Endothelial cell of umbilical vein (primary cell): ENCODE data around the gene GEMIN4. TPM values are rescaled to one million over a fixed set of nuclear protein-coding genes. Genes with fewer than 3 reads are reported as not detected.

ENCODE experiments used
- BruUV-seq: library from RNA; stranded (reverse); fragments of 400-500 nt; replicated peaks from 2 replicates; lab custom pipeline; 2021; lab: Mats Ljungman, UMichigan
- CTCF ChIA-PET: fragments of 300-600, 350-600 bp; sonication (Branson Sonifier 250); formaldehyde crosslinking; loops from one replicate; lab custom pipeline; 2021; ENCODE audit warnings: antibody characterized with exemption, inconsistent platforms; lab: Charles Lee
- POLR2A ChIA-PET: fragments of 300-600, 350-600 bp; sonication (Branson Sonifier 250); formaldehyde crosslinking; loops from one replicate; lab custom pipeline; 2021; ENCODE audit warnings: antibody characterized with exemption, inconsistent platforms; lab: Charles Lee
- DNase-seq: peaks from one replicate; pipeline ENCODE4 v3.0.0-alpha.2; 2011; ENCODE audit warnings: low read depth, low spot score
- FAIRE-seq: peaks from 2 replicates; lab custom pipeline; 2011; peaks lifted over from hg19 to GRCh38; lab: Jason Lieb, UNC
- H2AFZ ChIP-seq: 2 replicates; pipeline ENCODE4 v1.6.0; 2012; ENCODE audit warnings: low read depth, low read length, control low read depth, inconsistent platforms
- H3K27ac ChIP-seq: 2 replicates; pipeline ENCODE4 v1.5.1; 2011; ENCODE audit warnings: low read depth, mild to moderate bottlenecking, control low read depth, low read length, moderate library complexity; ENCODE audit not compliant: insufficient read depth
- H3K27me3 ChIP-seq, 2 experiments: 2 replicates each; pipeline versions ENCODE4 v1.6.0 to v1.6.1; 2011; ENCODE audit warnings: low read length in 2 of 2, mixed read lengths in 1 of 2; ENCODE audit not compliant: control insufficient read depth in 2 of 2, insufficient read depth in 2 of 2
- H3K36me3 ChIP-seq, 2 experiments: 2 replicates in 1 of 2; 3 replicates in 1 of 2; pipeline ENCODE4 v1.5.1; 2011; ENCODE audit warnings: low read length in 2 of 2, mild to moderate bottlenecking in 1 of 2, moderate library complexity in 1 of 2; ENCODE audit not compliant: control insufficient read depth in 2 of 2, insufficient read depth in 2 of 2; ENCODE audit errors: extremely low read depth in 1 of 2
- H3K4me1 ChIP-seq: 3 replicates; pipeline ENCODE4 v1.5.1; 2011; ENCODE audit warnings: mild to moderate bottlenecking, low read length; ENCODE audit not compliant: control insufficient read depth, insufficient read depth; ENCODE audit errors: extremely low read depth
- H3K4me2 ChIP-seq: 2 replicates; pipeline ENCODE4 v1.6.1; 2011; ENCODE audit warnings: low read length, control low read depth, mixed read lengths; ENCODE audit not compliant: insufficient read depth
- H3K4me3 ChIP-seq, 3 experiments: fragments of 200-600 bp in 1 of 3; sonication (generic), shearing (Covaris generic) in 1 of 3; replicated peaks in 1 of 3; 2 replicates each; pipeline ENCODE4 v1.5.1; 2011 to 2016; ENCODE audit warnings: control low read depth in 3 of 3, low read length in 3 of 3, mild to moderate bottlenecking in 2 of 3, inconsistent platforms in 1 of 3, low read depth in 1 of 3, moderate library complexity in 1 of 3; ENCODE audit not compliant: insufficient read depth in 1 of 3
- H3K79me2 ChIP-seq: 2 replicates; pipeline ENCODE4 v1.6.0; 2012; ENCODE audit warnings: low read length, inconsistent platforms; ENCODE audit not compliant: control insufficient read depth, insufficient read depth
- H3K9ac ChIP-seq: replicated peaks from 2 replicates; pipeline ENCODE3; 2011; ENCODE audit warnings: low read length, control low read depth; ENCODE audit not compliant: insufficient read depth; ENCODE audit errors: extremely low read depth
- H3K9me1 ChIP-seq: replicated peaks from 3 replicates; pipeline ENCODE4 v1.6.0; 2011; ENCODE audit warnings: mild to moderate bottlenecking, low read length; ENCODE audit not compliant: control insufficient read depth, insufficient read depth; ENCODE audit errors: extremely low read depth
- H3K9me3 ChIP-seq: replicated peaks from 2 replicates; pipeline ENCODE4 v1.5.1; 2012; ENCODE audit warnings: low read length, inconsistent platforms; ENCODE audit not compliant: control insufficient read depth, insufficient read depth
- H4K20me1 ChIP-seq: replicated peaks from 2 replicates; pipeline ENCODE3; 2011; ENCODE audit warnings: mild to moderate bottlenecking, low read length; ENCODE audit not compliant: control insufficient read depth, insufficient read depth; ENCODE audit errors: extremely low read depth
- EZH2 ChIP-seq: IDR thresholded peaks from 2 replicates; pipeline ENCODE4 v1.6.1; 2012; ENCODE audit warnings: borderline replicate concordance, low read depth, mild to moderate bottlenecking, moderate library complexity, low read length, inconsistent platforms; ENCODE audit not compliant: severe bottlenecking
- FOS ChIP-seq: IDR thresholded peaks from 2 replicates; pipeline ENCODE4 v1.6.1; 2011; ENCODE audit warnings: mild to moderate bottlenecking, low read length, moderate library complexity, borderline replicate concordance; ENCODE audit not compliant: insufficient read depth
- GATA2 ChIP-seq: IDR thresholded peaks from 2 replicates; pipeline ENCODE4 v1.7.0; 2011; ENCODE audit warnings: low read depth, mild to moderate bottlenecking, moderate library complexity, mixed read lengths, low read length; ENCODE audit not compliant: insufficient read length, insufficient read depth
- JUN ChIP-seq: IDR thresholded peaks from 2 replicates; pipeline ENCODE4 v1.6.1; 2011; ENCODE audit warnings: borderline replicate concordance, low read depth; ENCODE audit not compliant: insufficient read length, insufficient read depth
- MYC ChIP-seq: IDR thresholded peaks from one replicate; pipeline ENCODE4 v1.6.1; 2011; ENCODE audit warnings: mild to moderate bottlenecking, low read depth, low read length
- POLR2A ChIP-seq: IDR thresholded peaks from 2 replicates; pipeline ENCODE4 v1.6.1; 2012; ENCODE audit warnings: low read depth, mild to moderate bottlenecking, control low read depth, low read length
- POLR2AphosphoS5 ChIP-seq: IDR thresholded peaks from 2 replicates; pipeline ENCODE4 v1.6.1; 2012; ENCODE audit warnings: low read depth, mild to moderate bottlenecking, control low read depth, low read length, moderate library complexity; ENCODE audit not compliant: insufficient read depth
- dilution Hi-C: fragments of 300-500 bp; cut with MboI; formaldehyde crosslinking; loops from one replicate; pipeline ENCODE4 v1.15.0; 2019; ENCODE audit warnings: low sequenced_read_pairs; ENCODE audit not compliant: extremely low pct_ligation_motif_present
- intact Hi-C: fragments of 100-400 bp; cut with micrococcal nuclease; formaldehyde crosslinking; loops from one replicate; pipeline ENCODE4 v1.10.0; 2022
- polyA plus RNA-seq, 4 experiments: library from polyadenylated mRNA; depleted of rRNA in 3 of 4; stranded (reverse) in 3 of 4; unstranded in 1 of 4; fragments of >200 nt; gene quantifications; 2 replicates each; pipeline versions ENCODE4 v1.2.1 to v1.2.3, GENCODE V29; 2011 to 2012; ENCODE audit warnings: missing spikeins in 1 of 4
- total RNA-seq: library from RNA; stranded (reverse); gene quantifications from 2 replicates; pipeline ENCODE4 v1.2.3, GENCODE V29; 2021
- TF ChIP-seq, protein P1 (sequence below), 2 donors: IDR thresholded peaks; 1 replicate in 1 of 2; 2 replicates in 1 of 2; pipeline ENCODE4 v1.5.1; 2011; ENCODE audit warnings: low read length in 2 of 2, mild to moderate bottlenecking in 2 of 2, moderate library complexity in 2 of 2, control low read depth in 1 of 2, inconsistent platforms in 1 of 2, low read depth in 1 of 2; ENCODE audit not compliant: insufficient read depth in 1 of 2; ENCODE audit errors: extremely low read depth in 1 of 2
- TF ChIP-seq, protein P2 (sequence below): IDR thresholded peaks from 2 replicates; pipeline ENCODE4 v1.6.1; 2011; ENCODE audit not compliant: insufficient read depth, insufficient read length

GEMIN4 gene
- total and polyA plus RNA-seq, 2 donors (not counting 3 experiments of a cell fraction or from before 2014, with no cell fraction given): 23.5 to 29.9 TPM

DNA sequence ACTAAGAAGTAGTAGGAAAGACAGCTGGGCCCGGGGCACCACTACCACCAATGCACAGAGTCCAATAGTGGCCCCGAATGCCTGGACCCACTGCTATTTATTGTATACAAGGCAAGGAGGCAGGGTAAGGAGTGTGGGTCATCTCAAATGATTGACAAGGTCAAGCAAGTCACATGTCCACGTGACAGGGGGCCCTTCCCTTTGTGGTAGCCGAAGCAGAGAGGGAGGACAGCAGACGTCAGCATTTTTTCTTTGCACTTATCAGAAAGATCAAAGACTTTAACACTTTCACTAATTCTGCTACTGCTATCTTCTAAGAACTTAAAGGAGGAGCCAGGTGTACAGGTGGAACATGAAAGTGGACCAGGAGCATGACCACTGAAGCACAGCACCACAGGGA is 43.9 kb downstream of the GEMIN4 start:
- no TSS peak for BruUV-seq
- H3K4me1 ChIP-seq: no peaks in the 10 kb centered on the region
- H3K79me2 ChIP-seq: peaks cover 39% of the 10 kb centered on the region
- H3K4me2 ChIP-seq: no peak overlapping the region
- H4K20me1 ChIP-seq: no peaks in the 10 kb centered on the region
- no peak for FAIRE-seq
- no peak for DNase-seq
- H3K9ac ChIP-seq: no peak overlapping the region
- intact Hi-C loops: no loop called here
- TF ChIP-seq FOS (no peak), EZH2 (no peak), POLR2A (no peak), POLR2AphosphoS5 (no peak), JUN (no peak), GATA2 (no peak), MYC (no peak)
- TF ChIP-seq, protein P1, sequence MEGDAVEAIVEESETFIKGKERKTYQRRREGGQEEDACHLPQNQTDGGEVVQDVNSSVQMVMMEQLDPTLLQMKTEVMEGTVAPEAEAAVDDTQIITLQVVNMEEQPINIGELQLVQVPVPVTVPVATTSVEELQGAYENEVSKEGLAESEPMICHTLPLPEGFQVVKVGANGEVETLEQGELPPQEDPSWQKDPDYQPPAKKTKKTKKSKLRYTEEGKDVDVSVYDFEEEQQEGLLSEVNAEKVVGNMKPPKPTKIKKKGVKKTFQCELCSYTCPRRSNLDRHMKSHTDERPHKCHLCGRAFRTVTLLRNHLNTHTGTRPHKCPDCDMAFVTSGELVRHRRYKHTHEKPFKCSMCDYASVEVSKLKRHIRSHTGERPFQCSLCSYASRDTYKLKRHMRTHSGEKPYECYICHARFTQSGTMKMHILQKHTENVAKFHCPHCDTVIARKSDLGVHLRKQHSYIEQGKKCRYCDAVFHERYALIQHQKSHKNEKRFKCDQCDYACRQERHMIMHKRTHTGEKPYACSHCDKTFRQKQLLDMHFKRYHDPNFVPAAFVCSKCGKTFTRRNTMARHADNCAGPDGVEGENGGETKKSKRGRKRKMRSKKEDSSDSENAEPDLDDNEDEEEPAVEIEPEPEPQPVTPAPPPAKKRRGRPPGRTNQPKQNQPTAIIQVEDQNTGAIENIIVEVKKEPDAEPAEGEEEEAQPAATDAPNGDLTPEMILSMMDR (IDR thresholded peaks at IDR 0.05; ENCODE audit: extremely low read depth in 1 of 2, insufficient read depth in 1 of 2, low read depth in 1 of 2, low read length in 2 of 2): no peak
- TF ChIP-seq, protein P2, sequence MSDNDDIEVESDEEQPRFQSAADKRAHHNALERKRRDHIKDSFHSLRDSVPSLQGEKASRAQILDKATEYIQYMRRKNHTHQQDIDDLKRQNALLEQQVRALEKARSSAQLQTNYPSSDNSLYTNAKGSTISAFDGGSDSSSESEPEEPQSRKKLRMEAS: no peak
- H3K27ac ChIP-seq: no peak overlapping the region
- ChIA-PET POLR2A (no interaction called here), CTCF (no interaction called here)
- no peaks in the 10 kb centered on the region for H3K9me1 ChIP-seq
- no peak overlapping the region for H2AFZ ChIP-seq
- H3K9me3 ChIP-seq: no peaks in the 10 kb centered on the region
- H3K36me3 ChIP-seq: peaks cover 6 to 7% of the 10 kb centered on the region in 2 experiments
- dilution Hi-C loops: no loop called here
- H3K4me3 ChIP-seq: no peak overlapping the region
- H3K27me3 ChIP-seq: no peaks in the 10 kb centered on the region
